ENCODE measurements around the gene PPM1D.

The PPM1D gene

DNA sequence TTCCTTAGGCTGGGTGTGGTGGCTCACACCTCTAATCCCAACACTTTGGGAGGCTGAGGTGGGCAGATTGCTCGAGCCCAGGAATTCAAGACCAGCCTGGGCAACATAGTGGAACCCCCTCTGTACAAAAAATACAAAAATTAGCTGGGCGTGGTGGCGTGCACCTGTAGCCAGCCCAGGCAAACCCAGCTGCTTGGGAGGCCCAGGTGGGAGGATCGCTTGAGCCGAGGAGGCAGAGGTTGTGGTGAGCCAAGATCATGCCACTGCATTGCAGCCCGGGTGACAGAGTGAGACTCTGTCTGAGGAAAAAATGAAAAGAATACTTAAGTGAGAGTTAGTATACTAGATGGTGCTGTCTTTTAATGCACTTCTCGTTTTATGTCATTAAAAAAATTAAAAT, 15.1 kb downstream of the PPM1D start:
- FAIRE-seq (no peak), DNase-seq (ENCODE audit: extremely low spot score, insufficient read length, low read depth) (no peak)

DNA sequence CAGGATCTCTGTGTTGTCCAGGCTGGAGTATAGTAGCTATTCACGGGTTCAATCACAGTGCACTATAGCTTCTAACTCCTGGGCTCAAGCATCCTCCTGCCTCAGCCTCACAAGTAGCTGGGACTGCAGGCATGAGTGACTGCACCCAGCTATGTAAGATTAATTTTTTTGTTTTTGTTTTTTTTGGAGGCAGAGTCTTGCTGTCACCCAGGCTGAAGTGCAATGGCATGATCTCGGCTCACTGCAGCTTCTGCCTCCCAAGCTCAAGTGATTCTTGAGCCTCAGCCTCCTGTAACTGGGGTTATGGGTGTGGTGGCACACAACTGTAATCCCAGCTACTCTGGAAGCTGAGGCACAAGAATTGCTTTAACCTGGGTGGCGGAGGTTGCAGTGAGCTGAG, 15.8 kb downstream of the PPM1D start:
- FAIRE-seq (no peak), DNase-seq (ENCODE audit: extremely low spot score, insufficient read length, low read depth) (no peak)

DNA sequence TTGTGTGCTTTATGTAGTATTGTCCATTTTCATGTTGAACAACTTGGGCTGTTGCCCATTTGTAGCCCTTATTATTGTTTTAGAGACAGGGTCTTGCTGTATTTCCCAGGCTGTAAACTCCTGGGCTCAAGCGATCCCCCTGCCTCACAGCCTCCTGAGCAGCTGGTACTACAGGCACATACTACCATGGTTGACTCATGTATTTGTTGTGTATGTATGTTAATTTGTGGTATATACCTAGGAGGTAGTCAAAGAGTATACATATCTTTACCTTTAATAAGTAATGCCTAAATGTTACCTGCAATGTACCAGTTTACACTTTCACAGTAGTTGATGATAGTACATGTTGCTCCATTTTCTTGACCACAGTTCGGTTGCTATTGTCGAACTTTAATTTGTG, 18.1 kb downstream of the PPM1D start:
- no peak for FAIRE-seq
- DNase-seq (ENCODE audit: extremely low spot score, insufficient read length, low read depth), result no peak

DNA sequence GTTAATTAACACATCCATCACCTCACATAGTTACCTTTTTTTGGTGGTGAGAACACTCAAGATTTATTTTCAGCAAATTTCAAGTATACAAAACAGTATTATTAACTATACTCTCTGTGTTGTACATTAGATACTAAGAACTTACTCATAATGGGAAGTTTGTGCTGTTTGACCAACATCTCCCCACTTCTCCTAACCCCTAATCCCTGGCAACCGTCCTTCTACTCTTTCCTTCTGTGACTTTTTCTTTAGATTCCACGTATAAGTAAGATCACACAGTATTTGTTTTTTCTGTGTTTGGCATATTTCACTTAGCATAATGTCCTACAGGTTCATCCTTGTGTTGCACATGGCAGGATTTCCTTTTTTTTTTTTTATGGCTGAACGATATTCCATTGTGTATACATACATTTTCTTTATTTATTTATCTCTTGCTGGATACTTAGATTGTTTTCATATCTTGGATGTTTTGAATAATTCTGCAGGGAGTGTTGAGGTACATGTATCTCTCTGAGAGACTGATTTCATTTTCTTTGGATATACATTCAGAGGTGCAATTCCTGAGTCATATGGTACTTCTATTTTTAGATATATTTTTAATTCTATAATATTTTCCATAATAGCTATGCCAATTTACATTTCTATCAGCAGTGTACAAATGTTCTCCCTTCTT, 19.0 kb downstream of the PPM1D start:
- no peak for FAIRE-seq
- DNase-seq (ENCODE audit: extremely low spot score, insufficient read length, low read depth), result no peak

DNA sequence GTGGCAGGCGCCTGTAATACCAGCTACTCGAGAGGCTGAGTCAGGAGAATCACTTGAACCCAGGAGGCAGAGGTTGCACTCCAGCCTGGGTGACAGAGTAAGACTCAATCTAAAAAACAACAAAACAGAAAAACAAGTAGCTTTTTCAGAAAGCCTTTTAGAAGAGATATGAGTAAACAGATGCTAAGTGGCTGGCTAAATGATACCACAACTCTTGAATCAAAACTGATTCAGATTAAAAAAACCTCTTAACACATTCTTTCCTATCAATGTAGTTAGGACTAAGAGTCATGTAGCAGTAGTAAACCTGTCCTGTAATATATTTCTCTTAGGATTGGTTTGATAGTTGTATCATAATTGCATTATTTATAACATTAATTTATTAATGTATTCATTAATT, 23.0 kb downstream of the PPM1D start:
- DNase-seq (ENCODE audit: extremely low spot score, insufficient read length, low read depth), result no peak
- no peak for FAIRE-seq

DNA sequence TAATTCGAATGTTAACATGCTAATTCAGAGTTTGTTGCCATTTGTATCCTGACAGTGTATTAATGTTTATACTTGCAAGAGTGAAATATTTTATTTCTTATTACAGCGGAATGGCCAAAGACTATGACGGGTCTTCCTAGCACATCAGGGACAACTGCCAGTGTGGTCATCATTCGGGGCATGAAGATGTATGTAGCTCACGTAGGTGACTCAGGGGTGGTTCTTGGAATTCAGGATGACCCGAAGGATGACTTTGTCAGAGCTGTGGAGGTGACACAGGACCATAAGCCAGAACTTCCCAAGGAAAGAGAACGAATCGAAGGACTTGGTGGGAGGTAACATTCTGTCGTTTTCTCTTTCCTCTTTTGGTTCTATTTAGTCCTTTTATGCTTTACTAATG, 23.4 kb downstream of the PPM1D start:
- DNase-seq (ENCODE audit: extremely low spot score, insufficient read length, low read depth) (no peak), FAIRE-seq (no peak)

DNA sequence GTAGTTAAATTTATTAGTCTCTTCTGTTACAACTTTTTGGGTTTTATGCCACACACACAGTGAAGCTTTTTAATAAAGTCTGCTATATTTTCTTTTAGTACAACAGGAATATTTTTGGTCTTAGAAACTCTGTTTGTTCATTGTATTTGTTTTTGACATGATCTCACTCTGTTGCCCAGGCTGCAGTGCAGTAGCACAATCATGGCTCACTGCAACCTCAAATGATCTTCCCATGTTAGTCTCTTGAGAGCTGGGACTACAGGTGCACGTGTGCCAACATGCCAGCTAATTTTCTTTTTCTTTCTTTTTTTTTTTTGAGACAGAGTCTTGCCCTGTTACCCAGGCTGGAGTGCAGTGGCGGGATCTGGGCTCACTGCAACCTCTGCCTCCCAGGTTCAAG, 27.1 kb downstream of the PPM1D start:
- DNase-seq (ENCODE audit: extremely low spot score, insufficient read length, low read depth) (no peak), FAIRE-seq (no peak)

DNA sequence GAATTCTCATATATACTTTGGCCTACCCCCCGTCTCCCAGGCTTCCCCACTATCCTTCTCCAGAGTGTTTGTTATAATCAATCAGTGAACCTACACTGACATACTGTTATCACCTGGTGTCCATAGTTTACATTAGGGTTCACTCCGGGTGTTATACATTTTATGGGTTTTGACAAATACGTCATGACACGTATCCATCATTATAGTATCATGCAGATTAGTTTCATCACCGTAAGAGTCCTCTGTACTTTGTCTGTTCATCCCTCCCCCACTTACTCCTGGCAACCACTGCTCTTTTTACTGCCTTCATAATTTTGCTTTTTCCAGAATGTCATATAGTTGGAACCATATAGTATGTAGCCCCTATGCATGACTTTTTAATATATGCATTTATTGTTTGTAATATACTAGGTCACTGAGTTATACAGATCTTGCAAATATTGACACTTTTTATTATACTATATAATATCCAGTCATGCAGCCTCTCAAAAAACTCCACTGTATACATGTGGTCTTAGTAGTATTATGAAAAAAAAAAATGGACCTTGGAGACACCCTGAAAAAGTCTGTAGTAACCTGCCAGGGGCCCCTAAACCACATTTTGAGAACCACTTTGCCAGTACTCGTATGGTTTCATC, 28.4 kb downstream of the PPM1D start:
- FAIRE-seq (no peak), DNase-seq (ENCODE audit: extremely low spot score, insufficient read length, low read depth) (no peak)

DNA sequence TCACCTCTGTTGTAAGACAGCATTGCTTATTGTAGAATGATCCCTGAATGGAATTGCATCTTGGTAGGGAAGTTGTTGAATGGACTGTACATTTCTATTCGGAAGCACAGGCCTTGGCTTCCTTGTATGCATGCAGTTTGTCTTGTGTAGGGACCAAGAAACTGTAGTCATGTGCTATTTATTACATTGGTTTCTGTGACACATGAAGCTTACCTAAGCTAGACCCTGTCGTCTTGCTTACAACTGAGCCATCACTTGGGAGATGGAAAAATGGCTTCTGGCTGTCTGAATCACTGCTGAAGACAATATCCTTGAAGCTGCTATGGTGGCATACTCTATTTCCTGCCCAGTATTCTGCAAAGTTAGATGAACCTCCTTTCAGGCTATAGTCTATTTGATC, 29.1 kb downstream of the PPM1D start:
- DNase-seq (ENCODE audit: extremely low spot score, insufficient read length, low read depth), result no peak
- no peak for FAIRE-seq

DNA sequence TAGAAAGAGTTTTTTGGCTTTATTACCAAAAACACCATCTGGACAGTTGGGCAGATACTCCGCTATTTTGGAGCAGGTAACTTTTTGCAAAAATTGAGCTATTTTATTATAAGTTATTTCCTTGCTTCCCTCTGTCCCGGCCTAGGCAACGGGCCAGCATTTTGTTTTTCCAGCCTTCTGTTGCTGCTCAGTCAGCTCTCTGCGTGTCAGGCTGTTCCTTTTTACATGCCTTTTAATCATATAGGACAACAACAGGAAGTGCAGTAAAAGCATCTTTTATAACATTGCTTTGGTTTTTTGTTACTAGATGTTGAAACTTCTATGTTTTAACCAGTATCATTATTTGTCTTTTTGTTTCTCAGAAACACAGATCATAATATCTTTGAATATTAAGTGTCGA, 30.4 kb downstream of the PPM1D start:
- DNase-seq (ENCODE audit: extremely low spot score, insufficient read length, low read depth) (no peak), FAIRE-seq (no peak)

DNA sequence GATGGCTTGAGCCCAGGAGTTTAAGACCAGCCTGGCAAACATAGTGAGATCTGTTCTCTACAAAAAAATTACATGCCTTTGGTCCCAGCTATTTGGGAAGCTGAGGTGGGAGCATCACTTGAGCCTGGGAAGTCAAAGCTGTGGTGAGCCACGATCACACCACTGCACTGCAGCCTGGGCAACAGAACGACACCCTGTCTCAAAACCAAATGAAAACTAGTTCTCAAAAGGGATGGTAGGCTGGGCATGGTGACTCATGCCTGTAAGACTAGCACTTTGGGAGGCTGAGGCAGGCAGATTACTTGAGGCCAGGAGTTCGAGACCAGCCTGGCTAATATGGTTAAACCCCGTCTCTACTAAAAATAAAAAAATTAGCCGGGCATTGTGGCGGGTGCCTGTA, 31.1 kb downstream of the PPM1D start:
- FAIRE-seq (no peak), DNase-seq (ENCODE audit: extremely low spot score, insufficient read length, low read depth) (no peak)

DNA sequence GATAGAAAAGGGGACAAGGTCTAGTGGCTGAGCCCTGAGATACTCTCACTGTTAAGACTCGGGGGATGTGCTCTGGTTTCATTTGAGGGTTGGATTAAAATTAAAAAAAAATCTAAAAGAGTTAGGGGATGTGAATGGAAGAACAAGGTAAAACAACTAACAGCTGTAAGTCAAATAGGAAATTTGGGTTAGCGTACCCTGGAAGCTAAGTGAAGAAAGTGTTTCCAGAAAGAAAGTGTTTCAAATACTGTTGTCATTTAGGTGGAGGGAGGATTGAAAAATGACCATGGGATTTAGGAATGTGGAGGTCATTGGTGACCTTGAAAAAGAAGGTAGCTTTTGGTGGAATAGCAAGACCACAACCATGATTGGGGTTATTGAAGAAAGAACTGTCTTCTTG, 37.7 kb downstream of the PPM1D start:
- DNase-seq (ENCODE audit: extremely low spot score, insufficient read length, low read depth) (no peak), FAIRE-seq (no peak)

DNA sequence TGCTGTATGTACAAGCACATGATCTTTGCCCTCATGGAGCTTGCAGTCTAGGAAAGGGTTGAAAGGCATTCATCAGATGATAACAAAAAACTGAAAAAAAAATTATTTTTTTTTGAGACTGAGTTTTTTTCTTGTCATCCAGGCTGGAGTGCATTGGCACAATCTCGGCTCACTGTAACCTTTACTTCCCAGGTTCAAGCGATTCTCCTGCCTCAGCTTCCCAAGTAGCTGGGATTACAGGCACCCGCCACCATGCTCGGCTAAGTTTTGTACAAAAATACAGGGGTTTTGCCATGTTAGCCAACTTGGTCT, 39.0 kb downstream of the PPM1D start:
- FAIRE-seq, result no peak
- DNase-seq (ENCODE audit: extremely low spot score, insufficient read length, low read depth), result no peak

DNA sequence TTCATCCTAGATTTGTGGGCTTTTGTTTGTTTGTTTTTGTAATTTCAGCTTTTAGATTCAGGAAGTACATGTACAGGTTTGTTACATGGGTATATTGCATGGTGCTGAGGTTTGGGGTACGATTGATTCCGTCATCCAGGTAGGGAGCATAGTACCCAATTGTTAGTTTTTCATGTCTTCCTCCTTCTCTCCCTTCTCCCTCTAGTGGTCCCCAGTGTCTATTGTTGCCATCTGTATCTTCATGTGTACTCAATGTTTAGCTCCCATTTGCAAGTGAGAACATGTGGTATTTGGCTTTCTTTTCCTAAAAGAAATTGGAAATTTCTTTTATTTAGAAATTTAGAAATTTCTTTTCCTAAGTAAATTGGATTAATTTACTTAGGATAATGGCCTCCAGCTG, 40.5 kb downstream of the PPM1D start:
- FAIRE-seq, result no peak
- DNase-seq (ENCODE audit: extremely low spot score, insufficient read length, low read depth), result no peak

DNA sequence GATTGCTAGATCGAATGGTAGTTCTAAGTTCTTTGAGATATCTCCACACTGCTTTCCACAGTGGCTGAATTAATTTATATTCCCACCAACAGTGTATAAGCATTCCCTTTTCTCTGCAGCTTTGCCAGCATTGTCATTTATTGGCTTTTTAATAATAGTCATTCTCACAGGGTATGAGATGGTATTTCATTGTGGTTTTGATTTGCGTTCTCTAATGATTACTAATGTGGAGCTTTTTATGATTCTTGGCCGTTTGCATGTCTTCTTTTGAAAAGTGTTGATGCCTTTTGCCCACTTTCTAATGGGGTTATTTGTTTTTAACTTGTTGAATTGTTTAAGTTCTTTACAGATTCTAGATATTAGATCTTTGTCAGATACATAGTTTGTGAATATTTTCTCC, 41.1 kb downstream of the PPM1D start:
- DNase-seq (ENCODE audit: extremely low spot score, insufficient read length, low read depth) (no peak), FAIRE-seq (no peak)

DNA sequence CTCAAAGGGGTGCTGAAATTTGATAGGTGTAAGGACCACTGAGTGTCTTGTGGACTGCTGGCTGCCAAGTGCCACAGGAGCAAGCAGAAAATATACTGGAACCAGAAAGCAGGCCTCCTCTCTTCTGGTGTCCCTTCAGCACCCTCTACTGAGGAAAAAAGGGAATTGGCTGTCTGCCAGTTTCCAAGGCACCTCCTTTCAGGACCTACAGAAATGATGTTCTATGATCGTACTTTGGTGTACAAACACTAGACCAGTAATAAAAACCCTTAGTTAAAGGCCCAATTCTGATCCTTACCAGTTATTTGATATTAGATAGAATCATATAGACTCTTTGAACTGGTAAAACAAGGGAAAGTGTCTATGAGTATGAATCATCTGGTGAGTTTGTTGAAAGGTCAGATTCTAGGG, 41.8 kb downstream of the PPM1D start:
- DNase-seq (ENCODE audit: extremely low spot score, insufficient read length, low read depth), result peak; percentile 15

DNA sequence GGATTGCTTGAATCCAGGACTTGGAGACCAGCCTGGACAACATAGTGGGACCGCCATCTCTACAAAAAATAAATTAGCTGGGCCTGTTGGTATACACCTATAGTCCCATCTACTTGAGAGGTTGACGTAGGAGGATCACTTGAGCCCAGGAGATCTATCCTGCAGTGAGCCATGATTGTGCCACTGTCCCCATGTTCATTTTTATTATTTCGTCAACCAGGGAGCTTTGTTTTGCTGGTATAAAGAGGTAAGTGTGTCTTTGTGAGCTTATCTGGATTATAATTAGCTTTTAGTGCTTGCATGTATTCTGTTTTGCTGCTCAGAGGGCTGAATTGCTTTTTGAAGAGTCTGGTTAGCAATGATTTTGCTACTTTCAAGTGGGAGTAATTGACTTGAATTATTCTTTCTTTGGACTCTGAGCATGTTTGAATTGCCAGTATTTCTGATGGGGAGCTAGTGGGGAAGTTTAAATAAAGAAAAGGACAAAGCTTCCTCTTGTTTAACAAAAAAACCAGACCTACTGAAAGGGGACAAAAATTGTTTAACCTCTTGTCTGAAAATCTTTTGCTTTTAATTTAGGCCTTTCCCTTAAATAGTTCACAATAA, 46.0 kb downstream of the PPM1D start:
- DNase-seq (ENCODE audit: extremely low spot score, insufficient read length, low read depth) (no peak), FAIRE-seq (no peak)

More for the DNA sequence above, 41.8 kb downstream of the PPM1D start:
- no peak for FAIRE-seq

DNA sequence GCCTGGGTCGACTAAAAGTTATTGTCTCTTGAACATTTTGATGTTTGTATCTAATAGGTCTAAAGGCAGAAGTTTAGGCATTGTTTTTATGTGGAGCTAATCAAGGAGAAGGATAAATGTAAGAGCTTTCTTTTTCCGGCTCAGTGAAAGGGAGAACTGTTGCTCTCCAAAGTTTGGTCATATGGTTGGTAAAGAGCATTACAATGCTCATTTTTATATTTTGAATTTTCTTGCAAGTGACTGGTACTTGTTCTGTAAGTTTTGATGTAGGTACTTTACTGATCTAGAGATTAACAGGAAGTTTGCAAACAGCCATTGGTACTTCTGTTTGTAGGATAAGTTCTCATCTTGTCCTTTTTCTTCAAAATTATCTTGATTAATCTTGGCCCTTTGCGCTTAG, 46.7 kb downstream of the PPM1D start:
- no peak for DNase-seq (ENCODE audit: extremely low spot score, insufficient read length, low read depth)
- no peak for FAIRE-seq

DNA sequence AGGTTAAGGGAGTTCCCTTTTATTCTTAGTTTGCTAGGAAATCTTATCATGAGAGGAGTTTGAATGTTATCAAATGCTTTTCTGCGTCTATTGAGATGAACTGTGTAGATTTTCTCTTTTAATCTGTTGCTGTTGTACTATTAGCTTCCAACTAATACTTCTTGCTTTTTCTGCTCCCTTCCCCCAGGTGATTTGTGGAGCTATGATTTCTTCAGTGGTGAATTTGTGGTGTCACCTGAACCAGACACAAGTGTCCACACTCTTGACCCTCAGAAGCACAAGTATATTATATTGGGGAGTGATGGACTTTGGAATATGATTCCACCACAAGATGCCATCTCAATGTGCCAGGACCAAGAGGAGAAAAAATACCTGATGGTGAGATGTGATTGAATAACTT, 47.7 kb downstream of the PPM1D start:
- DNase-seq (ENCODE audit: extremely low spot score, insufficient read length, low read depth), result no peak
- FAIRE-seq, result no peak

DNA sequence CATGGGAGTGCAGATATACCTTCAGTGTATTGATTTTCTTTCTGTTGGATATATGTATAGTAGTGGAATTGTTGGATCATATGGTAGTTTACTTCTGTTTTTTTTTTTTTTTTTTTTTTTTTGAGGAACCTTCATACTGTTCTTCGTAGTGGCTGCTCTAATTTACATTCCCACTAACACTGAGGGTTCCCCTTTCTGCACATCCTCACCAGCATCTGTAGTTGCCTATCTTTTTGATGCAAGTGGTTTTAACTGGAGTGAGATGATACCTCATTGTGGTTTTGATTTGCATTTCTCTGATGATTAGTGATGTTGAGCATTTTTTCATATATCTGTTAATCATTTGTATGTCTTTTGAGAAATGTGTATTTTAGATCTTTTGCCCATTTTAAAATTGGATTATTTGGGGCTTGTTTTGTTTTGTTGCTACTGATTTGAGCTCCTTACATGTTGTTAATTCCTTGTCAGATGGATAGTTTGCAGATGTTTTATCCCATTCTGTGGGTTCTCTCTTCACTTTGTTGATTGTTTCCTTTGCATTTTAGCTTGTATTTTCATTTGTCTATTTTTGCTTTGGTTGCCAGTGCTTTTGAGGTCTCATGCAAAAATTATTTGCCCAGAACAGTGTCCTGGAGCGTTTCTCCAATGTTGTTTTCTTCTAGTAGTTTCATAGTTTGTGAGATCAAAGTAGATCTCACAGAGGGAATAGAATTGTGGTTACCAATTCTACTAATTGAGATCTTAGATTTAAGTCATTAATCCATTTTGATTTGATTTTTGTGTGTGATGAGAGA, 52.7 kb downstream of the PPM1D start:
- DNase-seq (ENCODE audit: extremely low spot score, insufficient read length, low read depth), result no peak
- peak; percentile 84 for FAIRE-seq

DNA sequence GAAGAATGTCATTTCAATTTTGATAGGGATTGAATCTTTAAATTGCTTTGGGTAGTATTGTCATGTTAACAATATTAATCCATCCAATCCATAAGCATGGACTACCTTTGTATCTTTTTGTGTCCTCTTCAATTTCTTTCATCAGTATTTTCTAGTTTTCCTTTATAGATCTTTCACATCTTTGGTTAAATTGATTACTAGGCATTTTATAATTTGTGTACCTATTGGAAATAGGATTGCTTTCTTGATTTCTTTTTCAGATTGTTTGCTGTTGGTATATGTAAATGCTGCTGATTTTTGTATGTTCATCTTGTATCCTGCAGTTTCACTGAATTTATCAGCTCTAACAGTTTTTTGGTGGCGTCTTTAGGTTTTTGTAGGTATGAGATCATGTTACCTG, 53.6 kb downstream of the PPM1D start:
- DNase-seq (ENCODE audit: extremely low spot score, insufficient read length, low read depth) (no peak), FAIRE-seq (no peak)
